Measurements from ENCODE around the gene SPEM3. TPM values are rescaled to one million over a fixed set of nuclear protein-coding genes. Genes with fewer than 3 reads are reported as not detected.

SPEM3 gene
- total RNA-seq, 1 experiment from 2014 or later: not detected

DNA sequence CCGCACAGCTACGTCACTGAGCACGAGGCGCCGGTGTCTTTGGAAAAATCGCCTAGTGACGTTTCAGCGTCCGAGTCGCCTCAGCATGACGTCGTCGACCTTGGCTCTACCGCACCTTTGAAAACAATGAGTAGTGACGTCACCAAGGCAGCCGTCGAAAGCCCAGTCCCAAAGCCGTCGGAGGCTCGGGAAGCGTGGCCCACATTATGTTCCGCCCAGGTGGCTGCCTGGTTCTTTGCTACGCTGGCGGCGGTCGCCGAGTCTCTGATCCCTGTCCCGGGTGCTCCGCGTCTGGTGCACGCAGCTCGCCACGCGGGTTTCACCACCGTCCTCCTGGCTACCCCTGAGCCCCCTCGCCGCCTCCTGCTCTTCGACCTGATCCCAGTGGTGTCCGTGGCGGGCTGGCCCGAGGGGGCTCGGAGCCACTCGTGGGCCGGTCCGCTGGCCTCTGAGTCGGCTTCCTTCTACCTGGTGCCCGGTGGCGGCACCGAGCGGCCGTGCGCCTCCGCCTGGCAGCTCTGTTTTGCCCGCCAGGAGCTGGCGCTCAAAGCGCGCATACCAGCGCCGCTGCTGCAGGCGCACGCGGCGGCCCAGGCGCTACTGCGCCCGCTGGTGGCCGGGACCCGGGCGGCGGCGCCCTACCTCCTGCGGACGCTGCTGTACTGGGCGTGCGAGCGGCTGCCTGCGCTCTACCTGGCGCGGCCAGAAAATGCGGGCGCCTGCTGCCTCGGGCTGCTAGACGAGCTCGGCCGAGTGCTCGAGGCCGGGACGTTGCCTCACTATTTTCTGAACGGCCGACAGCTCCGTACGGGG lies 8.1 kb downstream of the SPEM3 start:
- H3K4me1 Mint-ChIP-seq (ENCODE audit: insufficient read depth, unreplicated experiment): peaks cover 12% of the 10 kb centered on the region
- intact Hi-C loops (cut with micrococcal nuclease): loop anchor here (1.0 to 10.0 kb wide), 4 partner anchors 14 to 389 kb away; partner anchors contain the start of genes SENP3, TP53 and WRAP53
- peak overlapping the region; percentile 81 for H3K4me3 Mint-ChIP-seq (ENCODE audit: unreplicated experiment)
- no peaks in the 10 kb centered on the region for H3K27me3 Mint-ChIP-seq (ENCODE audit: insufficient read depth, unreplicated experiment)
- no peaks in the 10 kb centered on the region for H3K9me3 Mint-ChIP-seq (ENCODE audit: unreplicated experiment)
- CTCF ChIA-PET: interaction anchor here (0.6 to 3.8 kb wide), 42 partner anchors 9 to 653 kb away, joined by 3 to 57 read pairs (median 4); partner anchors contain the start of genes KCTD11, PLSCR3, POLR2A and SENP3
- no TSS peak for BruUV-seq (replicated peaks)
- no peaks in the 10 kb centered on the region for H3K36me3 Mint-ChIP-seq (ENCODE audit: insufficient read depth, unreplicated experiment)
- TF ChIP-seq, protein P1, sequence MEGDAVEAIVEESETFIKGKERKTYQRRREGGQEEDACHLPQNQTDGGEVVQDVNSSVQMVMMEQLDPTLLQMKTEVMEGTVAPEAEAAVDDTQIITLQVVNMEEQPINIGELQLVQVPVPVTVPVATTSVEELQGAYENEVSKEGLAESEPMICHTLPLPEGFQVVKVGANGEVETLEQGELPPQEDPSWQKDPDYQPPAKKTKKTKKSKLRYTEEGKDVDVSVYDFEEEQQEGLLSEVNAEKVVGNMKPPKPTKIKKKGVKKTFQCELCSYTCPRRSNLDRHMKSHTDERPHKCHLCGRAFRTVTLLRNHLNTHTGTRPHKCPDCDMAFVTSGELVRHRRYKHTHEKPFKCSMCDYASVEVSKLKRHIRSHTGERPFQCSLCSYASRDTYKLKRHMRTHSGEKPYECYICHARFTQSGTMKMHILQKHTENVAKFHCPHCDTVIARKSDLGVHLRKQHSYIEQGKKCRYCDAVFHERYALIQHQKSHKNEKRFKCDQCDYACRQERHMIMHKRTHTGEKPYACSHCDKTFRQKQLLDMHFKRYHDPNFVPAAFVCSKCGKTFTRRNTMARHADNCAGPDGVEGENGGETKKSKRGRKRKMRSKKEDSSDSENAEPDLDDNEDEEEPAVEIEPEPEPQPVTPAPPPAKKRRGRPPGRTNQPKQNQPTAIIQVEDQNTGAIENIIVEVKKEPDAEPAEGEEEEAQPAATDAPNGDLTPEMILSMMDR (IDR thresholded peaks at IDR 0.05; ENCODE audit: unreplicated experiment): peak; percentile 83
- POLR2A ChIA-PET: interaction anchor here (0.6 to 8.9 kb wide), 27 partner anchors 7 to 749 kb away, joined by 3 to 115 read pairs (median 6); partner anchors contain the start of genes CTDNEP1, KCTD11, MPDU1 and NAA38
- peak overlapping the region; percentile 92 for H3K27ac Mint-ChIP-seq (ENCODE audit: low read depth, unreplicated experiment)
- peak; percentile 82 for DNase-seq (ENCODE audit: unreplicated experiment)

DNA sequence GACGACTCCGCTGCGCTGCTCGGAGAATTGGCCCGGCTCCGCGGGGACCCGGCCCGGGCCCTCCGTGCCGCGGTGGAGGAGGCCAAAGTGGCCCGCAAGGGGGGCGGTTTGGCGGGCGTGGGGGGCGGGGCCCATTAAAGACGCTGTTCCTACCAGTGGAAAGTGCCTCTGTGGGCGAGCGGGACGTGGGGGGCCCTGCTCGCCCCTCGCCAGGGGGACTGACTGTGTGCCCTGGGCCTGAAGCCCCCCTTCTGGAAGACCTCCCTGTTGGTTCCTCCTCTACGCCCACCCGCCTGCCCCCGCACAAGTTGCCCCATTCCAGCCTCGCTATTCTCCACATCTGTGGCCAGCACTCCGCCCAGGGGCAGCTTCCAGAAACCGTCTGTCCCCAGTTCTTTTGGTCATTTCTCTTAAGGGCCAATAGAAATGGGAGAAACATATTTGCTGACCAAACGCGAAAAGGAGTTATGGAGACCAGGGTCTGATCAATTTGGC lies 8.8 kb downstream of the SPEM3 start:
- intact Hi-C loops (cut with micrococcal nuclease): loop anchor here (1.0 to 10.0 kb wide), 4 partner anchors 13 to 390 kb away; partner anchors contain the start of genes SENP3, TP53 and WRAP53
- ChIA-PET CTCF (interaction anchor here (0.6 to 3.8 kb wide), 31 partner anchors 8 to 653 kb away, joined by 3 to 57 read pairs (median 5); partner anchors contain the start of genes KCTD11, POLR2A, SENP3 and SPEM2), POLR2A (interaction anchor here (0.6 to 8.9 kb wide), 16 partner anchors 15 to 749 kb away, joined by 3 to 115 read pairs (median 16); partner anchors contain the start of genes KCTD11, NEURL4, POLR2A and SENP3)
- BruUV-seq (replicated peaks): no TSS peak
- no peak for DNase-seq (ENCODE audit: unreplicated experiment)
- peak overlapping the region; percentile 81 for H3K4me3 Mint-ChIP-seq (ENCODE audit: unreplicated experiment)
- peak overlapping the region; percentile 92 for H3K27ac Mint-ChIP-seq (ENCODE audit: low read depth, unreplicated experiment)
- H3K27me3 Mint-ChIP-seq (ENCODE audit: insufficient read depth, unreplicated experiment): no peaks in the 10 kb centered on the region
- no peaks in the 10 kb centered on the region for H3K9me3 Mint-ChIP-seq (ENCODE audit: unreplicated experiment)
- H3K36me3 Mint-ChIP-seq (ENCODE audit: insufficient read depth, unreplicated experiment): no peaks in the 10 kb centered on the region
- TF ChIP-seq, protein P1 (IDR thresholded peaks at IDR 0.05; ENCODE audit: unreplicated experiment): no peak
- H3K4me1 Mint-ChIP-seq (ENCODE audit: insufficient read depth, unreplicated experiment): peaks cover 12% of the 10 kb centered on the region

DNA sequence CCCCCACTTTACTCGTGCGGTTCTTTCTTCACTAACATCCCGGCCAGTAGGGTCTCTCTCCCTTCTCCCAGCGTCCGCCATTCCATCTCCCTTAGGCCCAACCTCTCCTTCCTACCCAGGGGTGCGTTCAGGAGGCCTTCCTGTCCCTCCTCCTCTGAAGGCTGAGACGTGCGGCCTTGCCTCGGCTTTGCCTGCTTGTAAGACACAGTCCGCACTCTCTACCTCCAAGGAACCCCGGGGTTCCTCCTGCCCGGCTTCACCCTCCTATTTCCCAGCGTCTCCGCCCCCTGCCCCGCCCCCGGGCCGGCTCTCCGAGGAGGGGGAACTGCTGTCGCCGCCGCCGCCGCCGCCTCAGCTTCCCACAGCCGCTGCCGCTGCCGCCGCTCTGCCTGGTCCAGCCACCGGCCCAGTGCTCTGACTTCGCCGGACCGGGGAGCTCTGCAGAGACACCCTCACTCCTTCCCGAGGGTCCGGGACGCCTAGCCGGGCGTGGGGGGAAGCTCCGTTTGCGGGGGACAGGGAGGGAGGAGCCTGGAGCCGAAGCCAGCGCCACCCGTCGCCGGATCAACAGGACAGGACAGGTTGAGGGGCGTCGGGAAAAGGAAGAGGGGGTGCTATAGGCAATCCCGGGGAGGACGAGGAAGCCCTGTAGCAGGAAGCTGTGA lies 9.4 kb downstream of the SPEM3 start:
- TF ChIP-seq, protein P1 (IDR thresholded peaks at IDR 0.05; ENCODE audit: unreplicated experiment): no peak
- H3K4me3 Mint-ChIP-seq (ENCODE audit: unreplicated experiment): peak overlapping the region; percentile 36
- H3K27me3 Mint-ChIP-seq (ENCODE audit: insufficient read depth, unreplicated experiment): no peaks in the 10 kb centered on the region
- no peak for DNase-seq (ENCODE audit: unreplicated experiment)
- ChIA-PET CTCF (interaction anchor here (0.7 to 3.8 kb wide), 7 partner anchors 16 to 151 kb away, joined by 3 to 57 read pairs (median 12); partner anchors contain the start of genes KCTD11, SENP3, TMEM256 and TMEM95), POLR2A (interaction anchor here (3.3 to 8.9 kb wide), 4 partner anchors 14 to 47 kb away, joined by 13 to 115 read pairs (median 57); partner anchors contain the start of genes POLR2A and ZBTB4)
- intact Hi-C loops (cut with micrococcal nuclease): loop anchor here (1.0 to 10.0 kb wide), 4 partner anchors 13 to 391 kb away; partner anchors contain the start of genes SENP3, TP53 and WRAP53
- no peaks in the 10 kb centered on the region for H3K36me3 Mint-ChIP-seq (ENCODE audit: insufficient read depth, unreplicated experiment)
- peaks cover 12% of the 10 kb centered on the region for H3K4me1 Mint-ChIP-seq (ENCODE audit: insufficient read depth, unreplicated experiment)
- no peaks in the 10 kb centered on the region for H3K9me3 Mint-ChIP-seq (ENCODE audit: unreplicated experiment)
- BruUV-seq (replicated peaks): no TSS peak
- H3K27ac Mint-ChIP-seq (ENCODE audit: low read depth, unreplicated experiment): no peak overlapping the region
